SK-MEL-5 (cell line): ENCODE results near the gene PLXNA3. TPM values are rescaled to one million over a fixed set of nuclear protein-coding genes. Genes with fewer than 3 reads are reported as not detected.

Source experiments
- DNase-seq: peaks from one replicate; pipeline ENCODE4 v3.0.0-alpha.2; 2016; ENCODE audit warnings: low read depth, low spot score
- in situ Hi-C: cut with HindIII; loops from 2 replicates; pipeline ENCODE4 v1.10.0; 2016; ENCODE audit warnings: low sequenced_read_pairs, high pct_unique_total_duplicates, low pct_unique_long_range_greater_than_20kb
- total RNA-seq: library from RNA; depleted of rRNA; stranded (reverse); fragments of >200 nt; shearing (Covaris generic); gene quantifications from 2 replicates; pipeline ENCODE4 v1.2.3, GENCODE V29; 2014

Gene PLXNA3
- total RNA-seq, 1 experiment from 2014 or later, result not detected

GRCh38 chrX:154432210-154432609 lies 25.9 kb upstream of the PLXNA3 start:
- in situ Hi-C loops, result no loop called here
- no peak for DNase-seq

GRCh38 chrX:154433605-154434004 lies 24.5 kb upstream of the PLXNA3 start:
- no peak for DNase-seq
- in situ Hi-C loops, result no loop called here

GRCh38 chrX:154434394-154435168 lies 23.5 kb upstream of the PLXNA3 start:
- in situ Hi-C loops, result no loop called here
- DNase-seq, result no peak

GRCh38 chrX:154435171-154435733 lies 22.8 kb upstream of the PLXNA3 start:
- in situ Hi-C loops, result no loop called here
- DNase-seq, result no peak

GRCh38 chrX:154436374-154436982 lies 21.6 kb upstream of the PLXNA3 start:
- in situ Hi-C loops, result no loop called here

GRCh38 chrX:154436983-154437752 lies 20.9 kb upstream of the PLXNA3 start, which contains the start of gene GDI1:
Gene GDI1, plus strand, starts transcription at chrX:154437154. Its CDS starts 101 bp downstream, at chrX:154437255.
- peak; percentile 35 for DNase-seq
- in situ Hi-C loops, result no loop called here

More at GRCh38 chrX:154436374-154436982, 21.6 kb upstream of the PLXNA3 start:
- no peak for DNase-seq

GRCh38 chrX:154437971-154438893 lies 19.8 kb upstream of the PLXNA3 start:
- in situ Hi-C loops, result no loop called here
- no peak for DNase-seq

- in situ Hi-C loops, result no loop called here
- DNase-seq, result no peak
Observed at GRCh38 chrX:154439841-154440240, 18.2 kb upstream of the PLXNA3 start.

GRCh38 chrX:154440623-154441357 lies 17.3 kb upstream of the PLXNA3 start:
- DNase-seq, result no peak
- in situ Hi-C loops, result no loop called here

- no peak for DNase-seq
- in situ Hi-C loops, result no loop called here
Observed at GRCh38 chrX:154441564-154441963, 16.5 kb upstream of the PLXNA3 start.

- no peak for DNase-seq
- in situ Hi-C loops, result no loop called here
Observed at GRCh38 chrX:154441984-154442707, 15.9 kb upstream of the PLXNA3 start.

GRCh38 chrX:154443479-154443910 lies 14.6 kb upstream of the PLXNA3 start:
- in situ Hi-C loops, result no loop called here
- DNase-seq, result no peak

GRCh38 chrX:154443992-154444754 lies 13.9 kb upstream of the PLXNA3 start, which contains the start of gene FAM50A:
Gene FAM50A, plus strand, starts transcription at chrX:154444141. Its CDS starts 95 bp downstream, at chrX:154444236.
- peak; percentile 60 for DNase-seq
- in situ Hi-C loops, result no loop called here

GRCh38 chrX:154444755-154445246 lies 13.3 kb upstream of the PLXNA3 start:
- in situ Hi-C loops, result no loop called here
- DNase-seq, result no peak

- DNase-seq, result no peak
- in situ Hi-C loops, result no loop called here
Observed at GRCh38 chrX:154445776-154446175, 12.3 kb upstream of the PLXNA3 start.
